GM18858 (cell line): ENCODE measurements around the gene CYP8B1.
"Not testable (repeated sequence)": the region's sequence is repeated elsewhere in the genome, so short reads cannot be mapped to it uniquely, and the experiment has no call there.

Source experiments
- ATAC-seq: cut with Tn5 transposase; IDR thresholded peaks from one replicate; pipeline ENCODE4 v1.9.1; 2021; ENCODE audit not compliant: unreplicated experiment

Gene CYP8B1

GRCh38 chr3:42886294-42886822 is 10.7 kb upstream of the CYP8B1 start:
- no peak for ATAC-seq

- no peak for ATAC-seq
These were observed 8.6 kb upstream of the CYP8B1 start for GRCh38 chr3:42884324-42884723.

- not testable (repeated sequence) for ATAC-seq
These were observed 7.7 kb upstream of the CYP8B1 start for GRCh38 chr3:42883251-42883930.

- peak; percentile 98 for ATAC-seq
These were observed 5.1 kb upstream of the CYP8B1 start for GRCh38 chr3:42880601-42881451.

GRCh38 chr3:42880183-42880582 is 4.5 kb upstream of the CYP8B1 start:
- no peak for ATAC-seq

- no peak for ATAC-seq
These were observed 2.2 kb upstream of the CYP8B1 start for GRCh38 chr3:42877881-42878280.

- no peak for ATAC-seq
These were observed 1.5 kb upstream of the CYP8B1 start for GRCh38 chr3:42876940-42877720.

GRCh38 chr3:42876401-42876800 is 722 bp upstream of the CYP8B1 start:
- no peak for ATAC-seq

- ATAC-seq = no peak
These were observed 930 bp downstream of the CYP8B1 start for GRCh38 chr3:42874749-42875148.

- no peak for ATAC-seq
These were observed 2.3 kb downstream of the CYP8B1 start for GRCh38 chr3:42873221-42873982.

- no peak for ATAC-seq
These were observed 3.0 kb downstream of the CYP8B1 start for GRCh38 chr3:42872718-42873117.

GRCh38 chr3:42871592-42872196 is 4.0 kb downstream of the CYP8B1 start:
- ATAC-seq = no peak

- ATAC-seq = no peak
These were observed 6.8 kb downstream of the CYP8B1 start for GRCh38 chr3:42868841-42869240.

- no peak for ATAC-seq
These were observed 8.5 kb downstream of the CYP8B1 start for GRCh38 chr3:42867138-42867537.

- ATAC-seq = no peak
These were observed 10.4 kb downstream of the CYP8B1 start for GRCh38 chr3:42865256-42865655.

- no peak for ATAC-seq
These were observed 11.2 kb downstream of the CYP8B1 start for GRCh38 chr3:42864321-42864950.

- no peak for ATAC-seq
These were observed 19.1 kb downstream of the CYP8B1 start for GRCh38 chr3:42856544-42856943.

- no peak for ATAC-seq
These were observed 19.9 kb downstream of the CYP8B1 start for GRCh38 chr3:42855547-42856380.

- no peak for ATAC-seq
These were observed 20.5 kb downstream of the CYP8B1 start for GRCh38 chr3:42855219-42855546.
